Activated naive CD8-positive, alpha-beta T cell treated with anti-CD3 and anti-CD28 coated beads, Interleukin-2, amount 50 U/mL, for 24 hours (primary cell): ENCODE data around the gene CLSTN3.

Source experiments
- ATAC-seq: fragments of 150-1000 bp; cut with Tn5 transposase; one replicate; pipeline ENCODE4 v1.10.0; 2021
- DNase-seq: peaks from one replicate; pipeline ENCODE4 v3.0.0; 2021
- H3K27ac Mint-ChIP-seq: one replicate; pipeline ENCODE4 v1.8.0; 2021; ENCODE audit warnings: mild to moderate bottlenecking, mixed read lengths
- H3K27me3 Mint-ChIP-seq: one replicate; pipeline ENCODE4 v1.8.0; 2021; ENCODE audit warnings: mixed read lengths
- H3K36me3 Mint-ChIP-seq: one replicate; pipeline ENCODE4 v1.8.0; 2021; ENCODE audit warnings: low read depth, mixed read lengths
- H3K4me1 Mint-ChIP-seq: one replicate; pipeline ENCODE4 v1.8.0; 2021; ENCODE audit warnings: mixed read lengths
- H3K4me3 Mint-ChIP-seq: one replicate; pipeline ENCODE4 v1.8.0; 2021; ENCODE audit warnings: mild to moderate bottlenecking, moderate library complexity, mixed read lengths
- H3K9me3 Mint-ChIP-seq: one replicate; pipeline ENCODE4 v1.8.0; 2021; ENCODE audit warnings: mixed read lengths

Gene CLSTN3

DNA sequence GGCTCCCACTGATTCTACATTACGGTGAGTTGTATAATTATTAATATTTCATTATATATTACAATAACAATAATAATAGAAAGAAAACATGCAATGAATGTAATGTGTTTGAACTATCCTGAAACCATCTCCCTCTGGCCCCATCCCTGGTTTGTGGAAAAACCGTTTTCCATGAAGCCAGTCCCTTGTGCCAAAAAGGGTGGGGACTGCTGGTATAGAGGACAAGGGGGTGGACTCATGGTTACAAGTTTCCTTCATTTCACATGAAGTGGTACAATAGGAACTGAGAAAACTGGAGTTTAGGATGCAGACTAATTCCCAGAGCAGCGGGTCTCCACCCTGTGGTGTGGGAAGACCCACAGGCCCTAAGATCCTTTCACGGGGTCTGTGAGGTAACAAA is 18.1 kb upstream of the CLSTN3 start:
- no peak for DNase-seq
- Mint-ChIP-seq H3K27ac (no peak overlapping the region), H3K4me1 (peaks cover 23% of the 10 kb centered on the region), H3K36me3 (peaks cover 18% of the 10 kb centered on the region), H3K27me3 (no peaks in the 10 kb centered on the region), H3K4me3 (no peak overlapping the region), H3K9me3 (no peaks in the 10 kb centered on the region)
- no peak for ATAC-seq

DNA sequence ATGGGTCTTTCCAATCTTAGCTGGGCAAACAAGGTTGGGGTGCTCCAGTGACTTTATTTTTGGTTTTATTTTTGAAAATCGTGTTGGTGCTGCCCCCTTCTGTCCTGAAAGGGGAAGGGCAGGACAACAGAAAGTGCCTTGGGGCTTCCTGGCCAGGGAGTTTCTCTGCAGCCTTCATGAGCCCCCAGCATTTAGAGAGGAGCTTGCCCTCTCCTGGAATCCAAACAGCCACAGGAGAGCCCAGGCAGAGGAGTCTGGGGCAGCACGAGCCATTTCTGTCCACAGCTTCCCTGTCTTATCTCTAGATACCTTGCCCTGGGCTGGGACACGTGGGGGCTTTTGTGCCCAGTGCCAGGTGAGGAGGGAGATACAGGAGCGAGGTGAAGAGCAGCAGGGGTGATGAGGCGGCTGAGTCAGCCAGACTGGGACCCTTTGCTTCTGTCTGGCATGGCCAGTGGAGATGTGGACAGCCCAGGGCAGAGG is 16.7 kb upstream of the CLSTN3 start:
- ATAC-seq = no peak
- Mint-ChIP-seq H3K4me3 (no peak overlapping the region), H3K27me3 (no peaks in the 10 kb centered on the region), H3K4me1 (peaks cover 14% of the 10 kb centered on the region), H3K27ac (no peak overlapping the region), H3K36me3 (peaks cover 18% of the 10 kb centered on the region), H3K9me3 (no peaks in the 10 kb centered on the region)
- DNase-seq = peak; percentile 34

DNA sequence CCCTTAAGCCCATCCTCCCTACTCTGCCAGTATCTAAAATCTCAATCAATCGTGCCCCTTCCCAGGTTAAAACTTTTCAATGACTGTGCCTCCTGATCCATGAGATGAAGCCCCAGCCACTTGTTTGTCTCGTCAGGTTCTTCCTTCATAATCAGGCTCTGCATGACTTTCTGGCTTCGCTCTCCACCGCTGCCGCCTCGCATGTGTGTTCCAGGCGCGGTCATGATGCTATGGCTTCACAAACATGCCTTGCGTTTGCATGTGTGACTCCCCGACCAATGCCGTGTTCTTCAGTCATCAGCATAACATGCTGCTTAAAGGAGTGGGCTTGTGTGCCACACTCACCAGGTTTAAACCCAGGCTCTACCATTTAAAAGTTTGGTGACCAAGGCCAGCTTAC is 16.2 kb upstream of the CLSTN3 start:
- Mint-ChIP-seq H3K9me3 (no peaks in the 10 kb centered on the region), H3K27me3 (no peaks in the 10 kb centered on the region), H3K4me3 (no peak overlapping the region), H3K4me1 (peaks cover 14% of the 10 kb centered on the region), H3K36me3 (peaks cover 18% of the 10 kb centered on the region), H3K27ac (no peak overlapping the region)
- no peak for ATAC-seq
- DNase-seq = no peak

DNA sequence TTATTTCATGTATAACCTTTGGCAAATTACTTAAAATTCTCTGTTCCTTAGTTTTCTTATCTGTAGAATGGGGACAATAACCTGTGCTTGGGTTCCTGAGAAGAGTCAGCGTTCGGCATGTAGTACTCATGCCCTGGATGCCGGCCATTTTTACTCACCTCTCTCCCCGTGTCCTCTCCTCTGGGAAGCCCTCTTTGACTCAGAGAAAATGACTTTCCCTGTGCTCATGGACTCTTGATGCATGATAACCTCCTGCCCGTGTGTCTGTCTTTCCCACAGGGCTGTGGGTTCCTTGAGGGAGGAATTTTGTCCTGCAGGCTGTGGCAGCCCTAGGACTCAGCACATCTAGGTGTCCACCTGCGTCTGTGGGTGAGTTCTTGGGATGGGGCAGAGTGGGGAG is 15.3 kb upstream of the CLSTN3 start:
- no peak overlapping the region for H3K27ac Mint-ChIP-seq
- peaks cover 7% of the 10 kb centered on the region for H3K4me1 Mint-ChIP-seq
- no peaks in the 10 kb centered on the region for H3K9me3 Mint-ChIP-seq
- ATAC-seq (no peak), DNase-seq (no peak)
- no peak overlapping the region for H3K4me3 Mint-ChIP-seq
- peaks cover 18% of the 10 kb centered on the region for H3K36me3 Mint-ChIP-seq
- H3K27me3 Mint-ChIP-seq = no peaks in the 10 kb centered on the region

DNA sequence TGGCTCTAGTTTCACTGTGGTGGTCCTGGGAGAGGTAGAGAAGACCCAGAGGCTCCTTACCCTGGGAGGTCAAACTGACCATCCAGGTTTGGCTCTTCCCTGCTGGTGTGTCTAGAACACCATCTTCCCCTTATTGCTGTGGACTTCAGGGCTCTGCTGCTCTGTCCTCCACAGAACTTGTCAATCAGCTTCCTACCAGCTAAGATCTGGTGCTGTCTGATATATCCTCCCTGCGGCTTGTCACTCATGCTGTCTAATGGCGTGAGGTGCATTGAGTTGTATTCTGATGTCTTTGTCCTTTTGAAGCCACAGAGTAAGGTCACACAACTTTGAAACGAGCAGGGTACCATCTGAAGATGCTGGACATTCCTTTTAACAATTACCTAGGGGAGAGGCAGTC is 14.0 kb upstream of the CLSTN3 start:
- Mint-ChIP-seq H3K9me3 (no peaks in the 10 kb centered on the region), H3K4me3 (no peak overlapping the region), H3K27ac (no peak overlapping the region), H3K36me3 (peaks cover 18% of the 10 kb centered on the region), H3K27me3 (no peaks in the 10 kb centered on the region), H3K4me1 (peaks cover 5% of the 10 kb centered on the region)
- ATAC-seq (no peak), DNase-seq (no peak)

DNA sequence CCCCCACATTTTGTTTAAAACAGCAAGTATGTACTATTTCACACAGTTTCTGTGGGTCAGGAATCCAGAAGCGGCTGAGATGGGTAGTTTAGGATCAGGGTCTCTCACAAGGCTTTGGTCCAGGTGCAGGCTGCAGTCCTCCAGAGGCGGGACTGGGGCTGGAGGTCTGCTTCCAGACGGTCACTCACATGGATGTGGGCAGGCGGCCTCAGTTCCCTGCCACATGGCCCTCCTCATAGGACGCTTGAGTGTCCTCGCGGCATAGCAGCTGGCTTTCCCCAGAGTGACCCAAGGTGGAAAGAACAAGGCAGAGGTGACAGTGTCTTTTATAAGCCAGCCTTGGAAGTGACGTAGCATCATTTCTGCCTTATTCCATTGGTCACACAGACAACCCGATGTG is 13.3 kb upstream of the CLSTN3 start:
- DNase-seq (no peak), ATAC-seq (no peak)
- peaks cover 5% of the 10 kb centered on the region for H3K4me1 Mint-ChIP-seq
- H3K9me3 Mint-ChIP-seq = no peaks in the 10 kb centered on the region
- H3K27me3 Mint-ChIP-seq = no peaks in the 10 kb centered on the region
- H3K4me3 Mint-ChIP-seq = no peak overlapping the region
- H3K27ac Mint-ChIP-seq = no peak overlapping the region
- H3K36me3 Mint-ChIP-seq = peaks cover 15% of the 10 kb centered on the region

DNA sequence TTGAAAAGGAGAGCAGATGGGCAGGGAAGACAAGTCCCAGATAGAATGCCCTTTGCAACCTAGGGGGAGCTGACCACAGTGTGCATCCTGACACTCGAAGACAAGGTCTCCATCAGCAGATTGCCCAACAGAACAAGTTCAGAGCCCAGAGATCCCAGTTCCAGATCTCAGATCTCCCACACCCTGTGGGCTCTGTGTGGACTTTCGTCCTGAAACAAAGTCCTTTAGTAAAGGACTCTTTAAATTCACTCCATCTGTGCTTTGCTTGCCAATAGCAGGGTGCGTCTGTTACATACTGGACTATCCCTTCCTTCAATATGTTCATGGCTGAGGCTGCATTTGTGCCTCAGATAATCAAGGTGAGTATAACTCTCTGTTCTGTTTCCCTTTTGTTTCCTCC is 12.5 kb upstream of the CLSTN3 start:
- Mint-ChIP-seq H3K27ac (no peak overlapping the region), H3K4me1 (peaks cover 5% of the 10 kb centered on the region), H3K9me3 (no peaks in the 10 kb centered on the region), H3K27me3 (no peaks in the 10 kb centered on the region), H3K4me3 (no peak overlapping the region), H3K36me3 (peaks cover 15% of the 10 kb centered on the region)
- ATAC-seq (no peak), DNase-seq (no peak)

DNA sequence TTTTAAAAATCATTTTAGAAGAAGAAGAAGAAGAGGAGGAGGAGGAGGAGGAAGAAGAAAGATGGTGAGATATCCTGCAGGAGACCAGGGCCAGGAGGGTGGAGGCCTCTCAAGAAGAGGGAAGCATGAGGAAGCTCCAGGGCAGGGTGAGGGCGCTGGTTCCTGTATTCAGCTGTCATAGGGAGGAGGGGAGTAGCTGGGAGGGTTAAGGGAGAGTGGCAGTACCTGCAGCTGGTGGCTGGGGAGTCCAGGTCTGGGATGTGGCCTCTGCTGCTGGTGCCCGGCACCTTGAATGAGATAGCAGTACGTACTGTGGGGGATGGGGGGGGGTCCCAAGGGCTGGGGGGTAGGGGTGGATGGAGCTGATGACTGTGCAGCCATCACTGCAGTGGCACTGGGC is 11.3 kb upstream of the CLSTN3 start:
- DNase-seq (no peak), ATAC-seq (no peak)
- Mint-ChIP-seq H3K27me3 (no peaks in the 10 kb centered on the region), H3K27ac (no peak overlapping the region), H3K36me3 (peaks cover 12% of the 10 kb centered on the region), H3K4me3 (no peak overlapping the region), H3K4me1 (no peaks in the 10 kb centered on the region), H3K9me3 (no peaks in the 10 kb centered on the region)

DNA sequence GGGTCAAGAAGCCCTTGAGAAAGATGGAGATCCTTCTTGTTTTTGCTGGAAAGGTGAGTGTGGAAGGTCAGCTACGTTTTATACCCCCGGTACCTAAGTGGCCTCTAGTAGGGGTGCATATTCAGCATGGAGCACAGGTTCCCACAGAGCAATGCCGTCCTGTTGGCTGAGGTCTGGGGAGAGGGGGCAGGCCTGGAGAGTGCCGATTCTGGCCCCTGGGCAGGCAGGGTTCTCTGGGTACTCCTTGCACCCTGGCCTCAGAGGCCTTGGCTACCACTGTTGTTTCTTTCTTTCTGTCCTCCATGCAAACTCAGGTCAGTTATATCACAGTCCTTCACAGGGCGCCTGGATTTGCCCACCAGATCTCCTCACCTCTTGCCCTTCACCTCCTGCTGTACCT is 10.0 kb upstream of the CLSTN3 start:
- H3K27me3 Mint-ChIP-seq = no peaks in the 10 kb centered on the region

DNA sequence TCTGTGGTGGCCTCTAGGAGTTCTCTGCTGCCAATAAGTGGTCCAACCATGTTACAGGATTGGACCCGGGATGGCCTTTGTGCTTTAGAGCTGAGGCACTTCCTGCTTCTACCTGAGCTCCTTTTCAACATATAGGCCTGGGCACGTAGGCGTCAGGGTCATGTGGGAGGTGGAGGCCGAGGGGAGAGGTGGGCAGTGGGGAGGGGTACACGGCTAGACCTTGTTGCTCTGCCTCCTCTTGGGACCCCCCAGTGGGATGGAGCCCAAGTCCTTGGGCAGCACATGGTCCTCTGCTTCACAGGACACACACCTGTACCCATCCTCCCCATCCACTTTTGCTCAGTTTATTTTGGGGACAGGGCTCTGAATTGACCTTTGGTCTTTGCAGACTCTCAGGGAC is 8.8 kb upstream of the CLSTN3 start:
- Mint-ChIP-seq H3K4me3 (no peak overlapping the region), H3K27me3 (no peaks in the 10 kb centered on the region), H3K27ac (no peak overlapping the region), H3K9me3 (no peaks in the 10 kb centered on the region), H3K36me3 (peaks cover 2% of the 10 kb centered on the region), H3K4me1 (peaks cover 8% of the 10 kb centered on the region)
- DNase-seq (no peak), ATAC-seq (no peak)

More for the DNA sequence above, 10.0 kb upstream of the CLSTN3 start:
- ATAC-seq = no peak
- no peak overlapping the region for H3K27ac Mint-ChIP-seq
- H3K36me3 Mint-ChIP-seq = peaks cover 6% of the 10 kb centered on the region
- peaks cover 5% of the 10 kb centered on the region for H3K4me1 Mint-ChIP-seq
- no peaks in the 10 kb centered on the region for H3K9me3 Mint-ChIP-seq
- DNase-seq = no peak
- no peak overlapping the region for H3K4me3 Mint-ChIP-seq

DNA sequence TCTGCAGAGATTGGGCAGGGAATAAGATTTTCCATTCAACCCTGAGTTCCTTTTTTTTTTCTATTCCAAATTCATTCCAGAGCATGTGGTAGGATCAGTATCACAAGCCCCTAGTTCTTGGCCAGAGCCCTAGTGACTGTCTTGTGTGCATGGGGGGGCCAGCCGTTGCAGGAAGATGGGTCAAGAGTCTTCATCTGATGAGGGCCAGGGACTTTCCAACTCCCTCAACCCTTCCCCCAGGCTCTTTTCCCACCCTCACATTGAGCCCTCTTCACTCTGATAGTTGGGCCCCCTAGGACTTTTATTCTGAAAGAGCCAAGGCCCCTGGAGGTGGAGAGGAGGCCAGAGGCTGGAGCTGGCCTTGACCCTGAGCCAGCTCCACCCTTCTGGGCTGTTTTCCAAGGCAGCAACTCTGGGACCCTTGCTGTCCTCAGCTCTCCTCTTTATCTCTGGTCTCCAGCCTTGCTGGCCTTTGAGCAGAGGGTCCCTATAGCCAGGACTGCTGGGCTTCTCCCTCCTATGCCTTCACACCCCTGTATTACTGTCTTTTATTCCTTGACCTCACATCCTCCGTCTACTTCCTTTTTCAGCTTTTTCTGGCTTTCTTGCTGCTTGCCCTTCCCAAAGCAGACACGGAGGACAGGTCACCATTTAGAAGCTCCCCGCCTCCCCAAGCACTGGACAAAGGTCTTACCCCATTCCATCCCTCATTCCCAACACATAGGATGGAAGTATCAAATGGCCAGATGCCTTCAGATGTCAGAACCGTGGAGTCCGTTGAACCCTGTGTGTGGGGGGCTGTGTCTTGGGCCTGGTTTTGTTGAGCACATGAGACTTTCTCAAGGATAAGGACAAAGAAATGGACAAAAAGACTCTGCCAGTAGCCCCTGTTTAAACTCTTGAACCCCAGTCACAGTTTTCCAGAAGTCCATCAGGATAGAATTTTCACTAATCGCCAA is 7.1 kb upstream of the CLSTN3 start:
- Mint-ChIP-seq H3K36me3 (peaks cover 2% of the 10 kb centered on the region), H3K27ac (no peak overlapping the region), H3K4me1 (peaks cover 8% of the 10 kb centered on the region), H3K9me3 (no peaks in the 10 kb centered on the region), H3K4me3 (no peak overlapping the region), H3K27me3 (no peaks in the 10 kb centered on the region)
- ATAC-seq = no peak
- no peak for DNase-seq

DNA sequence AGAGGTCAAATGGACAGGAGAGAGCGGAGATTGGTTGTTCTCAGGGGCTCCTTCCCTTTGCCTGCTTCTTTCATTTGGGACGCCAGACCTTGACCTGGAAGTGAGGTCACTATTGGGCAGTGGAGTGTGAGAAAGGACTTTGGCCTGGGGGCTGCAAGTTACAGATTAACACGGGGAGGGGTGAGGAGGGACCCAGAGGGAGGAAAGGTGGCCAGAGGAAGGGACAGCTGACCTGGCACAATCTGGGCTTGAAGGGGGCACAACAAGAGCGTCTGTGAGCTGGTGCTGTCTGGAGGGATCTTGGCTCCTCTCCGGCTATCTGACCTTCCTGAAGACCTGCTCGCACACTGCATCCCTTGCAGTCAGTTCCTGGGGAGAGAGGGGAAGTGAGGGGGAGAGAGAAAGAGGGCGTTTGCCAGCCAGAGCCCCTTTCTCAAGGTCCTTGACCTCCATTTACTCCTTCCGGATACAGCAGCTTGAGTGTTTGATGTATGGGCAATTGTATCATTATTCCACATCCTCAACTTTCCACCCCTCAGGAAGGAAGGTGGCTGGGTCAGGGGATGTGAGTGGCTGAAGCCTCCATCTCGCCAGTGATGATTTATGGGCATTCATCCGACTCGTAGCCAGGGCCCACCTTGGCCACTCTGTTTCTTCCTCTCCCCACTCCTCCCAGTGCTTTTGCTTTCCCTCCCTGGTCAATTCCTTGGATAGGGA is 6.2 kb upstream of the CLSTN3 start:
- H3K9me3 Mint-ChIP-seq = no peaks in the 10 kb centered on the region
- ATAC-seq = no peak
- H3K36me3 Mint-ChIP-seq = peaks cover 2% of the 10 kb centered on the region
- H3K4me1 Mint-ChIP-seq = peaks cover 9% of the 10 kb centered on the region
- H3K4me3 Mint-ChIP-seq = no peak overlapping the region
- H3K27ac Mint-ChIP-seq = no peak overlapping the region
- no peak for DNase-seq
- no peaks in the 10 kb centered on the region for H3K27me3 Mint-ChIP-seq

DNA sequence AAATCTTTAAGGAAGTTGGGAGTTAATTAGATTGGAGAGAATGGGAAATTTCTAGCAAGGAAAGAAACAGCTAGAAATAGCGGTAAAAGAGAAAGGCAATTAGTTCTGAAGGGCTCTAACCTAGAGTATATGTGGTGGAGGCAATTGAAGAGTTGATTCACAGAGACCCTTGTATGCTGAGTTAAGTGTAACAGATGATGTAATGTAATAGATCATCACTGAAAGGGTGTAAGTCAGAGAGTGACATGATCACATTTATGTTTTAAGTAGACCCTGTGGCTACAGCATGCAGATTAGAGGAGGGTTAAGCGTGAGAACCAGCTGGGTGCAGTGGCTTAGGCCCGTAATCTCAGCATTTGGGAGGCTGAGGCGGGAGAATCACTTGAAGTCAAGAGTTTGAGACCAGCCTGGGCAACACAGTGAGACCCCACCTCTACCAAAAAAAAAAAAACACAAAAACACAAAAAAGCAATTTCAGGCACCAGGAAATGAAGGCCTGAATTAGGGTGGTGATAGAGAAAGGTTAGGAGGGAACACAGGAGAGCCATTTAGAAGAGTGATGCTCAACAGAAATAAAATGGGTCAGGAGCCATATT is 4.4 kb upstream of the CLSTN3 start:
- Mint-ChIP-seq H3K27me3 (no peaks in the 10 kb centered on the region), H3K27ac (no peak overlapping the region), H3K4me1 (peaks cover 20% of the 10 kb centered on the region), H3K4me3 (no peak overlapping the region), H3K9me3 (no peaks in the 10 kb centered on the region), H3K36me3 (peaks cover 2% of the 10 kb centered on the region)
- ATAC-seq = no peak
- DNase-seq = no peak

DNA sequence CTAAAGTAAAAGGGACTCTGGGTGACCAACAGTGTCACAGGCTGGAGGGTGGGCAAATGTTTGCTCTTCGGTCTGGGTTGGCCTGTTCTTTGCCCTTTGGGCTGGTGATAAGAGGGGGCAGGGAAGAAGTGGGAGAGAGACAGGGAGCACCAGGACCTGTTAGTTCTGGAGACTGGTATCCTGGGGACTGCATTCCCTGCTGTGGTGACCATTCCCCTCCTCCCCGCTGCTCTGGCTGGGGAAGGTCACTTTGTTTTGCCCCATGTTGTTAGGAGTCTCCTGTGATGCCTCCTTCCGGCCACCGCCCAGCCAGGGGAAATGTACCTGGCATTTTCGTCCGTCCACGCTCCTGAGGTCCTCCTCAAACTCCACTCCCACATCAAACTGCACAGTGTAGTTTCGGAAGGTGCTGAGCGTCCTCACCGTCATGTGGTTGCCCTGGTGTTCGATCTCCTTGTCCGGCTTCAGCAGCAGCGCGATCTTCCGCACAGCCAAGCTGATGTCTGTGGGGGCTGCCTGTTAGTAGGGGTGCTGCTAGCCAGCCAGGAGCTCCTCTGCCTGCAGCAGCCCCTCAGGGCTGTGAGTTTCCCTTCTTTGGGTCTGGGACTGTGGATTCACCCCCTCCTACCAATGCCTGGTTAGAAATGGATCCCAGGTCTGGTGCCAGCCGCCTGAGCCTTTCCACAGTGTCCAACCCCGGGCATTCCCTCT is 2.1 kb upstream of the CLSTN3 start:
- Mint-ChIP-seq H3K36me3 (peaks cover 2% of the 10 kb centered on the region), H3K4me1 (peaks cover 40% of the 10 kb centered on the region), H3K4me3 (peak overlapping the region; percentile 87), H3K9me3 (no peaks in the 10 kb centered on the region), H3K27me3 (no peaks in the 10 kb centered on the region), H3K27ac (no peak overlapping the region)
- DNase-seq (no peak), ATAC-seq (no peak)
